Prostate gland (tissue), 2 donors: ENCODE data around the gene ARHGEF11.

Experiments
- CTCF ChIP-seq, 4 experiments: fragments of 200-600 bp in 2 of 4; fragments of 450-650 bp in 2 of 4; sonication (generic) in 2 of 4; IDR thresholded peaks; 1 replicate in 3 of 4; 2 replicates in 1 of 4; pipeline ENCODE4 v1.5.1; 2016 to 2019; ENCODE audit warnings: antibody characterized with exemption in 4 of 4, mild to moderate bottlenecking in 2 of 4, moderate library complexity in 2 of 4
- POLR2A ChIP-seq: fragments of 450-650 bp; IDR thresholded peaks from one replicate; pipeline ENCODE4 v1.6.1; 2016; ENCODE audit warnings: antibody characterized with exemption, mild to moderate bottlenecking

GRCh38 chr1:156957634-156958033 lies 87.9 kb downstream of the ARHGEF11 start:
- TF ChIP-seq CTCF (IDR thresholded peaks at IDR 0.05) (no peak), POLR2A (no peak)
